Fibroblast of lung (primary cell): ENCODE measurements around the gene CMSS1.

Experiments used
- CTCF ChIP-seq, 2 donors: IDR thresholded peaks in 1 of 2; conservative IDR thresholded peaks in 1 of 2; 1 replicate in 1 of 2; 2 replicates in 1 of 2; pipeline ENCODE4 v1.5.1; 2011 to 2012; ENCODE audit warnings: low read length in 2 of 2, control low read depth in 1 of 2, inconsistent platforms in 1 of 2, low read depth in 1 of 2, mild to moderate bottlenecking in 1 of 2
- EZH2 ChIP-seq: IDR thresholded peaks from 2 replicates; pipeline ENCODE4 v1.5.1; 2012; ENCODE audit warnings: low read length, control low read depth, mild to moderate bottlenecking; ENCODE audit errors: missing control alignments

- TF ChIP-seq EZH2 (no peak), CTCF (conservative IDR thresholded peaks at IDR 0.05 in 1 of 2, IDR thresholded peaks at IDR 0.05 in 1 of 2; ENCODE audit: low read depth in 1 of 2, low read length in 2 of 2) (no peak)
These were observed 240.3 kb downstream of the CMSS1 start for GRCh38 chr3:100057716-100058575.
